GM18861 (cell line): ENCODE data around the gene HDAC4.

ENCODE experiments used
- ATAC-seq: cut with Tn5 transposase; IDR thresholded peaks from one replicate; pipeline ENCODE4 v1.9.1; 2021; ENCODE audit not compliant: unreplicated experiment

The HDAC4 gene

GRCh38 chr2:239116456-239117246 is 284.2 kb downstream of the HDAC4 start:
- no peak for ATAC-seq

GRCh38 chr2:239115616-239116015 is 285.2 kb downstream of the HDAC4 start:
- no peak for ATAC-seq

- no peak for ATAC-seq
Measured at GRCh38 chr2:239114616-239115265, 286.1 kb downstream of the HDAC4 start.

- no peak for ATAC-seq
Measured at GRCh38 chr2:239114119-239114581, 286.7 kb downstream of the HDAC4 start.

- no peak for ATAC-seq
Measured at GRCh38 chr2:239113615-239114014, 287.2 kb downstream of the HDAC4 start.

- ATAC-seq = no peak
Measured at GRCh38 chr2:239113171-239113570, 287.6 kb downstream of the HDAC4 start.

- no peak for ATAC-seq
Measured at GRCh38 chr2:239112127-239112774, 288.6 kb downstream of the HDAC4 start.

- ATAC-seq = no peak
Measured at GRCh38 chr2:239111401-239112100, 289.3 kb downstream of the HDAC4 start.

GRCh38 chr2:239110595-239111048 is 290.2 kb downstream of the HDAC4 start:
- ATAC-seq = no peak

- ATAC-seq = no peak
Measured at GRCh38 chr2:239109928-239110545, 290.8 kb downstream of the HDAC4 start.

- no peak for ATAC-seq
Measured at GRCh38 chr2:239109041-239109927, 291.5 kb downstream of the HDAC4 start.

GRCh38 chr2:239108459-239108858 is 292.4 kb downstream of the HDAC4 start:
- ATAC-seq = no peak

- ATAC-seq = no peak
Measured at GRCh38 chr2:239107936-239108335, 292.9 kb downstream of the HDAC4 start.

GRCh38 chr2:239106966-239107365 is 293.9 kb downstream of the HDAC4 start:
- ATAC-seq = no peak

- no peak for ATAC-seq
Measured at GRCh38 chr2:239106314-239106908, 294.4 kb downstream of the HDAC4 start.

- no peak for ATAC-seq
Measured at GRCh38 chr2:239105234-239105633, 295.6 kb downstream of the HDAC4 start.

GRCh38 chr2:239104800-239105199 is 296.0 kb downstream of the HDAC4 start:
- no peak for ATAC-seq

- ATAC-seq = no peak
Measured at GRCh38 chr2:239103125-239104098, 297.4 kb downstream of the HDAC4 start.
